HFF-Myc (cell line): Measurements from ENCODE around the gene NOVA2.

Experiments
- DNase-seq: peaks from one replicate; pipeline ENCODE4 v3.0.0-alpha.2; 2011; ENCODE audit warnings: low read depth; ENCODE audit errors: extremely low read depth
- H3K4me3 ChIP-seq: replicated peaks from 2 replicates; pipeline ENCODE4 v1.5.1; 2011; ENCODE audit warnings: low read depth, mild to moderate bottlenecking, control low read depth, low read length
- TF ChIP-seq, protein P1 (sequence below): IDR thresholded peaks from 2 replicates; pipeline ENCODE4 v1.5.1; 2012; ENCODE audit warnings: mild to moderate bottlenecking, low read depth, low read length, control low read depth; ENCODE audit errors: missing control alignments

The NOVA2 gene

DNA sequence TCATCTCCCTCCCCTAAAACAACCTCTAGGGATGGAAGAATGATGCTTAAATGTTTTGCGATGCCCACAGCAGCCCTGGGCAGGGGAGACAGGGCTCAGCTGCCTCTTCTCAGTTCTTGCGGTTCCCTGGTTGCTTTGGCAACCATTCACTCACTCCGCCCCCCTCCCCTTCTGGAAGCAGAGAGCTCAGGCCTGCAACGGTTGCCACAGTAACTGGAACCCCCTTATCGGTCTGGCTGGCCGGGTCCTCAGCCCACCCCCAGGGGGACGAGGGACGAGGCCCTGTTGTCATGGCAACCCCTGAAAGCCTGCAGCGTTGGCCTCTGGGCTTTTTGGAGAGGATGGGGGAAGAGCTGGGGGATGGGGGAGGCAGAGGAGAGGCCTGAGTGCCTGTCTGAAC, 19.5 kb downstream of the NOVA2 start:
- H3K4me3 ChIP-seq, result no peak overlapping the region
- TF ChIP-seq, protein P1, sequence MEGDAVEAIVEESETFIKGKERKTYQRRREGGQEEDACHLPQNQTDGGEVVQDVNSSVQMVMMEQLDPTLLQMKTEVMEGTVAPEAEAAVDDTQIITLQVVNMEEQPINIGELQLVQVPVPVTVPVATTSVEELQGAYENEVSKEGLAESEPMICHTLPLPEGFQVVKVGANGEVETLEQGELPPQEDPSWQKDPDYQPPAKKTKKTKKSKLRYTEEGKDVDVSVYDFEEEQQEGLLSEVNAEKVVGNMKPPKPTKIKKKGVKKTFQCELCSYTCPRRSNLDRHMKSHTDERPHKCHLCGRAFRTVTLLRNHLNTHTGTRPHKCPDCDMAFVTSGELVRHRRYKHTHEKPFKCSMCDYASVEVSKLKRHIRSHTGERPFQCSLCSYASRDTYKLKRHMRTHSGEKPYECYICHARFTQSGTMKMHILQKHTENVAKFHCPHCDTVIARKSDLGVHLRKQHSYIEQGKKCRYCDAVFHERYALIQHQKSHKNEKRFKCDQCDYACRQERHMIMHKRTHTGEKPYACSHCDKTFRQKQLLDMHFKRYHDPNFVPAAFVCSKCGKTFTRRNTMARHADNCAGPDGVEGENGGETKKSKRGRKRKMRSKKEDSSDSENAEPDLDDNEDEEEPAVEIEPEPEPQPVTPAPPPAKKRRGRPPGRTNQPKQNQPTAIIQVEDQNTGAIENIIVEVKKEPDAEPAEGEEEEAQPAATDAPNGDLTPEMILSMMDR, result no peak
- no peak for DNase-seq

DNA sequence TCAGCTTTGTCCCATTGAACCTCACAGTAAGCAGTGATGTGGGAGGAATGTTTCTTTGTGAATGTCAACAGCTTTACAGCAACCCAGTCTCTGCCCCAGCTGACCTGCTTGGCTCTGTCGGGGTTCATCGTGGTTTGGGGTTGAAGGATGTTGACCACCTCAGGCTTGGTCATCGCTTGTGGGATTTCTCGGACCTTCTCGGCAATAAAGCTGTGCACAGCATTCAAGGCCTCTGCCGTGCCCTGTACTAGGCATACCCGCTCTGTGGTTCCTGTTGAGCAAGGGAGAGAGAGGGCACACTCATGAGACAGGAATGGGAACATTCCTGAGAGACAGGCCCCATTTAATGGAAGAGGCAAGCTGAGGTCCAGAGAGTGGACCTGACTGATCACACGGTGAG, 20.0 kb downstream of the NOVA2 start:
- H3K4me3 ChIP-seq, result no peak overlapping the region
- DNase-seq, result no peak

DNA sequence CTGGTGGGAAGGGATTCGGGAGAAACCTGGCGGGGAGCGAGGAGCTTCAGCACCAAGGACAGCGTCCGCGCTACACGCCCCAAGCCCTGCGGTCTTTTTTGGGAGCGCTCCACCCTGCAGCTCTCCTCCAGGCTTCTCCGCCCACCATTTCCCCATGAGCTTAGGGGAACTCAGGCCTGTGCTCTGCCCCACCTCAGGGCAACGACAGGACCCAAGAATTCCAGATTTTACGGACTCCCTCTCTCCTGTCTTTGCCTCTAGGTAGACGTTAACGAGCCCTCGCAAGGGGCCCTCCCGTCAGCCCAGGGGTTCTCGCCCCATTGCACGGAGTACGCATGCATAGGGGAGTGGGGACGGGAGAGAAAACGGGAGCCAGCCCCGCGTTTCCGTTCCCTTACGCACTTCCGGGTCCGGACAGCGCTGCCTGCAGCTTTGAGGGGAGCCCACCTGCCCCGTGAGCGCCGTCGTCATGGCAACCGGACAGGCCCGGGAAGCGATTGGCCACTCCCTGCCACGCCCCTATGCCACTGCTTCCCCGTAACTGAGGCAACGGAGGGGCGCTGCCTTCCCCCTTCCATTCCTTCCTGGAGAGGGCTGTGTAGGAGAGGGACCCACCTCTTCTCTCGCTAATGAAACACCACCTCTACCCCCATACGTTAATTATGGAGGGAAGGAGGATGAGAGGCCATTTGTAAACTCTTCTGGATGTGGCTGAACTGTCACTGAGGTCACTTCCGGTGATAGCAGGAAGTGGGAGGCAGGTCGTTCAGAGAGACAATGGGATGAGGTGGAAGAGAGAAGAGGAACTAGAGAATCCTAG, 20.8 kb downstream of the NOVA2 start:
- H3K4me3 ChIP-seq, result peak overlapping the region; percentile 5
- TF ChIP-seq, protein P1, result no peak
- DNase-seq, result peak; percentile 30

More for the DNA sequence above, 20.0 kb downstream of the NOVA2 start:
- TF ChIP-seq, protein P1, result no peak

DNA sequence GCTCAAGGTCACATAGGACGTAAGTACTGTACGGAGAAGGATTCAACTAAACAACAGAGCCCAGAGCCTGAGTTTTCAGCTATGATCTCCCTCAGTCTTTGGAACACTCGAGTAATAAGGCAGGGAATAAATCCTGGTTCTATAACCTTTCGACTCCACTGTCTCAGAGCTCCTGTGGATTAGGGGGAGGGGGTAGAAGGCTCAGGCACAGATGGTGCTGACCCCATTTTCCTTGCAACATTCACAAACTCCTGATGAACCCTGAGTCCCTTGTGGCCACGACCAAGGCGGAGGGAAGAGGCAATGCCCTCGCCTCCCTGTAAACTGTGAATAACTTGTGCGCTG, 21.4 kb downstream of the NOVA2 start:
- no peak overlapping the region for H3K4me3 ChIP-seq
- TF ChIP-seq, protein P1, result no peak
- no peak for DNase-seq

DNA sequence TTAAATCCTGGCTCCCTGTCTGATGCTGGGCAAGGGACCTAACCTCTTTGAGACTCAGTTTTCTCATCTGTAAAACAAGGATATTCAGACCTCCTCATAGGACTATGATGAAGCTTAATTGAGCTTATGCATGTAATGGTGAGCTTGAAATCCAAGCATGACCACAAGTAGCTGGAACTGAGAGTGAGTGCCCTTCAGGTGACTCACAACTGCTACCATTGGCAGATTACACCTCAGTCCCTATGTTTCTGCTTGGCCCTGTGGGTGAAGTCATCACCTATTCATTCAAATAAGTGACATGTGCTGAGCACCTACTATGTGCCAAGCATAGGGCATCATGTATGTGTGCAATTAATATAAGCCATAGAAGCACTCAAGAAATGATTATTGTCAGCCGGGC, 25.7 kb downstream of the NOVA2 start:
- no peak overlapping the region for H3K4me3 ChIP-seq
- no peak for DNase-seq
- TF ChIP-seq, protein P1, result no peak

DNA sequence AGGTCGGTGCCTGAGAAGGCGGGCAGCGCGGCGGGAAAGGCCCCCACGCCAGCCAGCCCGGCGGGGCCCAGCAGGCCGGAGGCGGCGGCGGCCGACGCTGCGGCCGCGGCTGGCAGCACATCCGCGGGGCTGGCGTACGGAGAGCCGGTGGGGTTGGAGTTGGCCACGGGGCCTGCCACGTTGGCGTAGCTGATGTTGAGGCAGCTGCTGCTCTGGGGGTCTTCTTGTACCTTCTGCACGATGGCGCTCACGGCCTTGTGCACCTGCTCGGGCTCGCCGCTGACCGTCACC, 33.2 kb downstream of the NOVA2 start:
- DNase-seq, result no peak
- no peak overlapping the region for H3K4me3 ChIP-seq
- TF ChIP-seq, protein P1, result no peak
